Lung (tissue), 12 donors: ENCODE data around the gene FAM83F. TPM values are rescaled to one million over a fixed set of nuclear protein-coding genes. Genes with fewer than 3 reads are reported as not detected.

Source experiments
- ATAC-seq: fragments of 200-7000 bp; cut with Tn5 transposase; one replicate; pipeline ENCODE4 v1.9.1; 2020; ENCODE audit warnings: moderate number of reproducible peaks; ENCODE audit not compliant: insufficient read depth, low FRiP score
- DNase-seq, 3 donors: peaks; one replicate each; pipeline ENCODE4 v3.0.0-alpha.2; 2013 to 2017
- H3K27ac ChIP-seq, 2 donors: one replicate each; pipeline ENCODE4 v1.5.1; 2013; ENCODE audit warnings: mild to moderate bottlenecking in 2 of 2, moderate library complexity in 2 of 2, control low read depth in 1 of 2, inconsistent platforms in 1 of 2, low read depth in 1 of 2, low read length in 1 of 2
- H3K27me3 ChIP-seq, 3 donors: one replicate each; pipeline ENCODE4 v1.5.1; 2013; ENCODE audit warnings: low read length in 2 of 3; ENCODE audit not compliant: control insufficient read depth in 3 of 3, insufficient read depth in 3 of 3
- H3K36me3 ChIP-seq, 4 donors: one replicate each; pipeline ENCODE4 v1.5.1; 2013; ENCODE audit warnings: low read length in 4 of 4, mild to moderate bottlenecking in 1 of 4, moderate library complexity in 1 of 4; ENCODE audit not compliant: control insufficient read depth in 4 of 4, insufficient read depth in 4 of 4
- H3K4me1 ChIP-seq, 5 donors: one replicate each; pipeline ENCODE4 v1.5.1; 2013; ENCODE audit warnings: low read length in 5 of 5, mild to moderate bottlenecking in 2 of 5, moderate library complexity in 1 of 5; ENCODE audit not compliant: control insufficient read depth in 5 of 5, insufficient read depth in 5 of 5
- H3K4me3 ChIP-seq: one replicate; pipeline ENCODE4 v1.5.1; 2013; ENCODE audit warnings: mild to moderate bottlenecking, control low read depth, moderate library complexity
- H3K9ac ChIP-seq, 2 donors: one replicate each; pipeline ENCODE4 v1.5.1; 2013; ENCODE audit warnings: low read length in 2 of 2, control low read depth in 1 of 2; ENCODE audit not compliant: insufficient read depth in 1 of 2
- H3K9me3 ChIP-seq, 4 donors: one replicate each; pipeline ENCODE4 v1.5.1; 2013; ENCODE audit warnings: low read length in 3 of 4, mild to moderate bottlenecking in 1 of 4, moderate library complexity in 1 of 4; ENCODE audit not compliant: control insufficient read depth in 4 of 4, insufficient read depth in 3 of 4
- WGBS, 2 donors: extraction: QIAGEN DNeasy Blood & Tissue Kit; methylation state at CpG; one replicate each; pipeline ENCODE4 v1.1.7; 2013; 5-methylcytosine and 5-hydroxymethylcytosine counted together
- polyA plus RNA-seq, 2 donors: library from polyadenylated mRNA; stranded (reverse); fragments of 200-250 nt; gene quantifications; one replicate each; pipeline ENCODE4 v1.2.1, GENCODE V29; 2013
- total RNA-seq, 2 donors: library from RNA; depleted of rRNA in 1 of 2; stranded (reverse); fragments of >200 nt in 1 of 2; gene quantifications; one replicate each; pipeline ENCODE4 v1.2.1, GENCODE V29; 2014 to 2021
- TF ChIP-seq, protein P1 (sequence below): IDR thresholded peaks from 2 replicates; pipeline ENCODE4 v1.5.1; 2012; ENCODE audit warnings: mild to moderate bottlenecking; ENCODE audit errors: control extremely low read depth, extremely low read depth
- donor health status: control.
- donor health status: control.
- donor health status: Bipolar disorder and iron deficiency.
- donor health status: healthy.
- donor health status: DM: yes; HTN: yes; CAD: no.

Gene FAM83F
- total and polyA plus RNA-seq, 4 donors: 0.53 to 3.0 (median 0.94) TPM

DNA sequence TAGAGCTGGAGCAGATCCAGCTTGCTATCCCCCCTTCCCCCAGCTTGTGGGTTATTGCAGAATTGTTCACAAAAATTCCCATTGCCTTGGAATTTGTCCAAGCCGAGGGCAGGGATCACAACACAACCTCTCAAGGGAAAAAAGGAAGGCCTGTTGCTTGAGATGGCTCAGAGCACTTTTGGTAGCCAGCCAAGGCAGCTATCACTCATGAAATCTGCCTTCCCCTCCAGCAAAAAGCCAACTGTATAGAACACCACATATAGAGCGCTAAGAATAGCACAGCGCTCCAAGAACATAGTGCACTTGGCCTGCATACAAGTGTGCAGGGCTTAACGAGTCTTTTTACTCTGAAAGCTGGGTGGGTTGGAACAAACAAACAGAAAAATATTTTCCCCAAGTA lies 46.2 kb downstream of the FAM83F start:
- 11 to 16% methylated on average over 4 of the region's 4 CpGs for WGBS, 2 donors
- no peak for ATAC-seq
- H3K4me1 ChIP-seq: peaks cover 0 to 51% (median 10%) of the 10 kb centered on the region in 5 donors
- no peak overlapping the region for H3K27ac ChIP-seq
- H3K36me3 ChIP-seq: no peaks in the 10 kb centered on the region
- no peak overlapping the region for H3K9ac ChIP-seq
- DNase-seq: peak; percentile 98 to 100 (median 100)
- H3K4me3 ChIP-seq: no peak overlapping the region
- no peaks in the 10 kb centered on the region for H3K9me3 ChIP-seq
- H3K27me3 ChIP-seq: peaks cover 0 to 4% (median 0%) of the 10 kb centered on the region in 3 donors
- TF ChIP-seq, protein P1, sequence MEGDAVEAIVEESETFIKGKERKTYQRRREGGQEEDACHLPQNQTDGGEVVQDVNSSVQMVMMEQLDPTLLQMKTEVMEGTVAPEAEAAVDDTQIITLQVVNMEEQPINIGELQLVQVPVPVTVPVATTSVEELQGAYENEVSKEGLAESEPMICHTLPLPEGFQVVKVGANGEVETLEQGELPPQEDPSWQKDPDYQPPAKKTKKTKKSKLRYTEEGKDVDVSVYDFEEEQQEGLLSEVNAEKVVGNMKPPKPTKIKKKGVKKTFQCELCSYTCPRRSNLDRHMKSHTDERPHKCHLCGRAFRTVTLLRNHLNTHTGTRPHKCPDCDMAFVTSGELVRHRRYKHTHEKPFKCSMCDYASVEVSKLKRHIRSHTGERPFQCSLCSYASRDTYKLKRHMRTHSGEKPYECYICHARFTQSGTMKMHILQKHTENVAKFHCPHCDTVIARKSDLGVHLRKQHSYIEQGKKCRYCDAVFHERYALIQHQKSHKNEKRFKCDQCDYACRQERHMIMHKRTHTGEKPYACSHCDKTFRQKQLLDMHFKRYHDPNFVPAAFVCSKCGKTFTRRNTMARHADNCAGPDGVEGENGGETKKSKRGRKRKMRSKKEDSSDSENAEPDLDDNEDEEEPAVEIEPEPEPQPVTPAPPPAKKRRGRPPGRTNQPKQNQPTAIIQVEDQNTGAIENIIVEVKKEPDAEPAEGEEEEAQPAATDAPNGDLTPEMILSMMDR: no peak

- WGBS, 2 donors: 67 to 70% methylated on average over 8 of the region's 8 CpGs
- no peaks in the 10 kb centered on the region for H3K9me3 ChIP-seq
- H3K27ac ChIP-seq: peak overlapping the region in 1 of 2 donors; percentile 56
- TF ChIP-seq, protein P1: no peak
- peaks cover 0 to 4% (median 0%) of the 10 kb centered on the region in 3 donors for H3K27me3 ChIP-seq
- H3K36me3 ChIP-seq: no peaks in the 10 kb centered on the region
- H3K4me3 ChIP-seq: no peak overlapping the region
- ATAC-seq: no peak
- DNase-seq: no peak
- peaks cover 3 to 54% (median 10%) of the 10 kb centered on the region in 5 donors for H3K4me1 ChIP-seq
- peak overlapping the region in 1 of 2 donors; percentile 26 for H3K9ac ChIP-seq
Measured at GRCh38 chr22:40041366-40042137, 46.8 kb downstream of the FAM83F start.

DNA sequence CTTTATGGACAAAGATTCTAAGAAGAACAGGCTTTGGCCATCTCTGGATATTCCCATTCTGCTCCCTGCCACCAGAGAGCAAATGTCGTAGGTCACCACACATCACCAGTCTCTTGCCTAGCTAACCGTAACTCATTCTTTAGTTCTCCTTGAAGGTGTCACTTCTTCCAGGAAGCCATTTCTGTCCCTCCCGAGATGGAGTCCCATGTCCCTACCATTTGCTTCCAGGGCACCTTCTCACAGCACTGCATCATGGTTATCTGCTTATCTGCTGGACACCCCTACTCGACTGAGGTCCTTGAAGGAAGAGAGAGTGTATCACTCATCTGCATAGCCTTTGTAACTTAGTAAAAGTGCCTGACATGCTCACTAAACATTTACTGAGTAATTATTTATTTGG lies 47.6 kb downstream of the FAM83F start:
- TF ChIP-seq, protein P1: no peak
- DNase-seq (no peak), ATAC-seq (no peak)
- Histone ChIP-seq H3K27me3 (peaks cover 0 to 4% (median 0%) of the 10 kb centered on the region in 3 donors), H3K9ac (peak overlapping the region in 1 of 2 donors; percentile 34), H3K36me3 (no peaks in the 10 kb centered on the region), H3K9me3 (no peaks in the 10 kb centered on the region), H3K27ac (no peak overlapping the region), H3K4me1 (peaks cover 3 to 54% (median 10%) of the 10 kb centered on the region in 5 donors), H3K4me3 (no peak overlapping the region)
- 88 to 91% methylated on average over 4 of the region's 4 CpGs for WGBS, 2 donors
